Muscle of leg (tissue), 11 donors: ENCODE data around the gene ADAMTS3. TPM values are rescaled to one million over a fixed set of nuclear protein-coding genes. Genes with fewer than 3 reads are reported as not detected.
A peak's percentile ranks its signal among the peaks of the same experiment; 100 is the strongest.
"Not testable (repeated sequence)": the region's sequence is repeated elsewhere in the genome, so short reads cannot be mapped to it uniquely, and the experiment has no call there.

Experiments used
- DNase-seq: peaks from one replicate; pipeline ENCODE4 v3.0.0; 2013
- H3K27ac ChIP-seq: one replicate; pipeline ENCODE4 v1.5.1; 2013; ENCODE audit warnings: mild to moderate bottlenecking, low read length, control low read depth
- H3K27me3 ChIP-seq: one replicate; pipeline ENCODE4 v1.6.1; 2013; ENCODE audit warnings: low read length; ENCODE audit not compliant: control insufficient read depth, insufficient read depth
- H3K36me3 ChIP-seq: one replicate; pipeline ENCODE4 v1.6.1; 2013; ENCODE audit warnings: low read length; ENCODE audit not compliant: control insufficient read depth, insufficient read depth
- H3K4me1 ChIP-seq: one replicate; pipeline ENCODE4 v1.6.1; 2013; ENCODE audit warnings: low read length; ENCODE audit not compliant: control insufficient read depth, insufficient read depth
- H3K4me3 ChIP-seq: one replicate; pipeline ENCODE4 v1.5.1; 2013; ENCODE audit warnings: low read length, control low read depth
- H3K9me3 ChIP-seq: replicated peaks from 2 replicates; pipeline ENCODE4 v1.6.1; 2013; ENCODE audit warnings: low read depth, low read length; ENCODE audit not compliant: control insufficient read depth
- WGBS: methylation state at CpG from one replicate; pipeline ENCODE4 v1.1.5; 2013; ENCODE audit warnings: missing lambda C conversion rate; ENCODE audit not compliant: insufficient coverage; 5-methylcytosine and 5-hydroxymethylcytosine counted together
- polyA plus RNA-seq, 8 donors: library from polyadenylated mRNA; unstranded; fragments of 120-200 nt; gene quantifications; one replicate each; pipeline versions ENCODE4 v1.2.1 to v1.2.3, GENCODE V29; 2013; ENCODE audit warnings: inconsistent platforms in 1 of 8, low replicate concordance in 1 of 8; ENCODE audit not compliant: insufficient read length in 8 of 8, insufficient read depth in 1 of 8
- total RNA-seq: library from RNA; stranded (reverse); fragments of 120-200 nt; gene quantifications from one replicate; pipeline ENCODE4 v1.2.4, GENCODE V29; 2013

ADAMTS3 gene
- total and polyA plus RNA-seq, 9 donors: 1.6 to 6.9 (median 3.7) TPM

- H3K27ac ChIP-seq, H3K4me1 ChIP-seq, H3K4me3 ChIP-seq, H3K27me3 ChIP-seq, H3K36me3 ChIP-seq, DNase-seq, H3K9me3 ChIP-seq: not testable (repeated sequence)
Observed at GRCh38 chr4:72425908-72426307, 143.1 kb downstream of the ADAMTS3 start.

- Histone ChIP-seq H3K27ac (no peak overlapping the region), H3K4me1 (no peaks in the 10 kb centered on the region), H3K27me3 (no peaks in the 10 kb centered on the region), H3K36me3 (no peaks in the 10 kb centered on the region), H3K9me3 (no peaks in the 10 kb centered on the region), H3K4me3 (no peak overlapping the region)
- WGBS: 36% methylated on average over 2 of the region's 4 CpGs
- DNase-seq: no peak
Observed at GRCh38 chr4:72424006-72424405, 145.0 kb downstream of the ADAMTS3 start.

GRCh38 chr4:72422416-72422815 is 146.6 kb downstream of the ADAMTS3 start:
- H3K27ac ChIP-seq: no peak overlapping the region
- DNase-seq: peak; percentile 60

GRCh38 chr4:72418458-72418857 is 150.6 kb downstream of the ADAMTS3 start:
- H3K36me3 ChIP-seq: no peaks in the 10 kb centered on the region
- no peak overlapping the region for H3K27ac ChIP-seq
- no peaks in the 10 kb centered on the region for H3K9me3 ChIP-seq
- peaks cover 6% of the 10 kb centered on the region for H3K4me1 ChIP-seq
- DNase-seq: peak; percentile 81
- no peaks in the 10 kb centered on the region for H3K27me3 ChIP-seq
- 63% methylated on average over 2 of the region's 2 CpGs for WGBS
- no peak overlapping the region for H3K4me3 ChIP-seq

More at GRCh38 chr4:72422416-72422815, 146.6 kb downstream of the ADAMTS3 start:
- Histone ChIP-seq H3K4me3 (no peak overlapping the region), H3K27me3 (no peaks in the 10 kb centered on the region), H3K9me3 (no peaks in the 10 kb centered on the region), H3K4me1 (peaks cover 6% of the 10 kb centered on the region), H3K36me3 (no peaks in the 10 kb centered on the region)
- WGBS: no CpG with 5 or more reads among the region's 2 CpGs

- Histone ChIP-seq H3K36me3 (no peaks in the 10 kb centered on the region), H3K27me3 (no peaks in the 10 kb centered on the region), H3K4me3 (no peak overlapping the region), H3K4me1 (no peaks in the 10 kb centered on the region), H3K27ac (no peak overlapping the region), H3K9me3 (no peaks in the 10 kb centered on the region)
- DNase-seq: peak; percentile 78
- WGBS: 0% methylated on average over 1 of the region's 3 CpGs
Observed at GRCh38 chr4:72410158-72410557, 158.9 kb downstream of the ADAMTS3 start.

- no peak for DNase-seq
- H3K27ac ChIP-seq: no peak overlapping the region
- H3K27me3 ChIP-seq: no peaks in the 10 kb centered on the region
- no CpG with 5 or more reads among the region's 4 CpGs for WGBS
- H3K36me3 ChIP-seq: no peaks in the 10 kb centered on the region
- no peaks in the 10 kb centered on the region for H3K9me3 ChIP-seq
- H3K4me1 ChIP-seq: no peaks in the 10 kb centered on the region
- H3K4me3 ChIP-seq: no peak overlapping the region
Observed at GRCh38 chr4:72408568-72408967, 160.5 kb downstream of the ADAMTS3 start.

GRCh38 chr4:72405417-72405816 is 163.6 kb downstream of the ADAMTS3 start:
- Histone ChIP-seq H3K27me3 (no peaks in the 10 kb centered on the region), H3K36me3 (no peaks in the 10 kb centered on the region), H3K9me3 (no peaks in the 10 kb centered on the region), H3K4me3 (no peak overlapping the region), H3K4me1 (no peaks in the 10 kb centered on the region), H3K27ac (no peak overlapping the region)
- no peak for DNase-seq

- Histone ChIP-seq H3K4me1 (no peaks in the 10 kb centered on the region), H3K4me3 (no peak overlapping the region), H3K9me3 (no peaks in the 10 kb centered on the region), H3K27ac (no peak overlapping the region), H3K27me3 (no peaks in the 10 kb centered on the region), H3K36me3 (no peaks in the 10 kb centered on the region)
- DNase-seq: no peak
- WGBS: 90% methylated on average over 2 of the region's 7 CpGs
Observed at GRCh38 chr4:72397314-72397713, 171.7 kb downstream of the ADAMTS3 start.

GRCh38 chr4:72394012-72394663 is 174.9 kb downstream of the ADAMTS3 start:
- H3K4me3 ChIP-seq: no peak overlapping the region
- no peak for DNase-seq
- no peaks in the 10 kb centered on the region for H3K9me3 ChIP-seq
- H3K27ac ChIP-seq: no peak overlapping the region
- WGBS: no CpG with 5 or more reads among the region's 3 CpGs
- no peaks in the 10 kb centered on the region for H3K27me3 ChIP-seq
- no peaks in the 10 kb centered on the region for H3K36me3 ChIP-seq
- no peaks in the 10 kb centered on the region for H3K4me1 ChIP-seq

GRCh38 chr4:72391281-72391680 is 177.7 kb downstream of the ADAMTS3 start:
- Histone ChIP-seq H3K4me3 (no peak overlapping the region), H3K36me3 (no peaks in the 10 kb centered on the region), H3K9me3 (no peaks in the 10 kb centered on the region), H3K4me1 (no peaks in the 10 kb centered on the region), H3K27me3 (no peaks in the 10 kb centered on the region), H3K27ac (peak overlapping the region; percentile 49)
- DNase-seq: no peak
- no CpG with 5 or more reads among the region's 2 CpGs for WGBS

GRCh38 chr4:72390409-72390808 is 178.6 kb downstream of the ADAMTS3 start:
- Histone ChIP-seq H3K4me3 (no peak overlapping the region), H3K4me1 (no peaks in the 10 kb centered on the region), H3K9me3 (no peaks in the 10 kb centered on the region), H3K27me3 (no peaks in the 10 kb centered on the region), H3K36me3 (no peaks in the 10 kb centered on the region), H3K27ac (peak overlapping the region; percentile 49)
- peak; percentile 86 for DNase-seq
- WGBS: no CpG with 5 or more reads among the region's 1 CpG
